Parathyroid adenoma (tissue), 2 donors: ENCODE results near the gene SLC16A12.

Experiments
- H2AFZ ChIP-seq: fragments of 300-600 bp; sonication (generic); one replicate; pipeline ENCODE4 v1.7.0; 2017; ENCODE audit warnings: antibody characterized with exemption, mild to moderate bottlenecking
- H3K27ac ChIP-seq: fragments of 300-600 bp; sonication (generic); one replicate; pipeline ENCODE4 v1.7.0; 2017
- H3K27me3 ChIP-seq: fragments of 300-600 bp; sonication (generic); one replicate; pipeline ENCODE4 v1.7.0; 2017; ENCODE audit warnings: low read length; ENCODE audit not compliant: control insufficient read depth, insufficient read depth
- H3K36me3 ChIP-seq: fragments of 300-600 bp; sonication (generic); one replicate; pipeline ENCODE4 v1.7.0; 2017; ENCODE audit warnings: low read length; ENCODE audit not compliant: control insufficient read depth, insufficient read depth
- H3K4me1 ChIP-seq: fragments of 300-600 bp; sonication (generic); one replicate; pipeline ENCODE4 v1.7.0; 2017; ENCODE audit warnings: control low read depth
- H3K4me2 ChIP-seq: fragments of 300-600 bp; sonication (generic); one replicate; pipeline ENCODE4 v1.7.0; 2017; ENCODE audit warnings: low read length
- H3K4me3 ChIP-seq: fragments of 300-600 bp; sonication (generic); one replicate; pipeline ENCODE4 v1.7.0; 2017; ENCODE audit warnings: low read depth, low read length
- H3K79me2 ChIP-seq: fragments of 300-600 bp; sonication (generic); one replicate; pipeline ENCODE4 v1.7.0; 2017; ENCODE audit warnings: control low read depth
- H3K9ac ChIP-seq: fragments of 300-600 bp; sonication (generic); one replicate; pipeline ENCODE4 v1.7.0; 2017; ENCODE audit warnings: mild to moderate bottlenecking
- H3K9me3 ChIP-seq: fragments of 300-600 bp; sonication (generic); one replicate; pipeline ENCODE4 v1.7.0; 2017; ENCODE audit warnings: low read length; ENCODE audit not compliant: control insufficient read depth
- CTCF ChIP-seq: fragments of 300-600 bp; sonication (generic); IDR thresholded peaks from one replicate; pipeline ENCODE4 v1.7.0; 2017; ENCODE audit warnings: antibody characterized with exemption, mild to moderate bottlenecking
- donor health status: primary hyperparathyroidism.

The SLC16A12 gene

GRCh38 chr10:89466599-89467035, 68.8 kb downstream of the SLC16A12 start:
- H3K4me3 ChIP-seq = no peak overlapping the region
- no peaks in the 10 kb centered on the region for H3K4me1 ChIP-seq
- no peak overlapping the region for H3K27ac ChIP-seq
- H3K27me3 ChIP-seq = no peaks in the 10 kb centered on the region
- H3K4me2 ChIP-seq = no peak overlapping the region
- no peak overlapping the region for H3K9ac ChIP-seq
- H3K79me2 ChIP-seq = no peaks in the 10 kb centered on the region
- no peaks in the 10 kb centered on the region for H3K9me3 ChIP-seq
- peak; percentile 20 for TF ChIP-seq CTCF
- H2AFZ ChIP-seq = no peak overlapping the region
- no peaks in the 10 kb centered on the region for H3K36me3 ChIP-seq

- no peak overlapping the region for H3K27ac ChIP-seq
- no peak for TF ChIP-seq CTCF
- no peaks in the 10 kb centered on the region for H3K27me3 ChIP-seq
- H3K9me3 ChIP-seq = no peaks in the 10 kb centered on the region
- H3K79me2 ChIP-seq = no peaks in the 10 kb centered on the region
- H3K9ac ChIP-seq = no peak overlapping the region
- no peak overlapping the region for H3K4me3 ChIP-seq
- no peak overlapping the region for H2AFZ ChIP-seq
- H3K36me3 ChIP-seq = no peaks in the 10 kb centered on the region
- no peaks in the 10 kb centered on the region for H3K4me1 ChIP-seq
- no peak overlapping the region for H3K4me2 ChIP-seq
These were observed 70.2 kb downstream of the SLC16A12 start for GRCh38 chr10:89465196-89465595.

- Histone ChIP-seq H3K9ac (no peak overlapping the region), H3K4me1 (no peaks in the 10 kb centered on the region), H3K27ac (no peak overlapping the region), H2AFZ (no peak overlapping the region), H3K4me3 (no peak overlapping the region), H3K36me3 (no peaks in the 10 kb centered on the region), H3K79me2 (no peaks in the 10 kb centered on the region), H3K9me3 (no peaks in the 10 kb centered on the region), H3K27me3 (no peaks in the 10 kb centered on the region), H3K4me2 (no peak overlapping the region)
- TF ChIP-seq CTCF = no peak
These were observed 71.4 kb downstream of the SLC16A12 start for GRCh38 chr10:89463846-89464537.

- H3K79me2 ChIP-seq = no peaks in the 10 kb centered on the region
- H3K4me2 ChIP-seq = no peak overlapping the region
- no peaks in the 10 kb centered on the region for H3K4me1 ChIP-seq
- no peak overlapping the region for H3K9ac ChIP-seq
- no peak overlapping the region for H2AFZ ChIP-seq
- no peaks in the 10 kb centered on the region for H3K36me3 ChIP-seq
- H3K27ac ChIP-seq = no peak overlapping the region
- no peak for TF ChIP-seq CTCF
- H3K27me3 ChIP-seq = no peaks in the 10 kb centered on the region
- no peaks in the 10 kb centered on the region for H3K9me3 ChIP-seq
- no peak overlapping the region for H3K4me3 ChIP-seq
These were observed 76.6 kb downstream of the SLC16A12 start for GRCh38 chr10:89458784-89459183.

GRCh38 chr10:89458291-89458690, 77.1 kb downstream of the SLC16A12 start:
- TF ChIP-seq CTCF = no peak
- no peak overlapping the region for H3K27ac ChIP-seq
- no peak overlapping the region for H2AFZ ChIP-seq

More at GRCh38 chr10:89458291-89458690, 77.1 kb downstream of the SLC16A12 start:
- Histone ChIP-seq H3K4me3 (no peak overlapping the region), H3K27me3 (no peaks in the 10 kb centered on the region), H3K9ac (no peak overlapping the region), H3K79me2 (no peaks in the 10 kb centered on the region), H3K4me2 (no peak overlapping the region), H3K36me3 (no peaks in the 10 kb centered on the region), H3K9me3 (no peaks in the 10 kb centered on the region), H3K4me1 (no peaks in the 10 kb centered on the region)
